Measurements from ENCODE around the gene DACT1.

DNA sequence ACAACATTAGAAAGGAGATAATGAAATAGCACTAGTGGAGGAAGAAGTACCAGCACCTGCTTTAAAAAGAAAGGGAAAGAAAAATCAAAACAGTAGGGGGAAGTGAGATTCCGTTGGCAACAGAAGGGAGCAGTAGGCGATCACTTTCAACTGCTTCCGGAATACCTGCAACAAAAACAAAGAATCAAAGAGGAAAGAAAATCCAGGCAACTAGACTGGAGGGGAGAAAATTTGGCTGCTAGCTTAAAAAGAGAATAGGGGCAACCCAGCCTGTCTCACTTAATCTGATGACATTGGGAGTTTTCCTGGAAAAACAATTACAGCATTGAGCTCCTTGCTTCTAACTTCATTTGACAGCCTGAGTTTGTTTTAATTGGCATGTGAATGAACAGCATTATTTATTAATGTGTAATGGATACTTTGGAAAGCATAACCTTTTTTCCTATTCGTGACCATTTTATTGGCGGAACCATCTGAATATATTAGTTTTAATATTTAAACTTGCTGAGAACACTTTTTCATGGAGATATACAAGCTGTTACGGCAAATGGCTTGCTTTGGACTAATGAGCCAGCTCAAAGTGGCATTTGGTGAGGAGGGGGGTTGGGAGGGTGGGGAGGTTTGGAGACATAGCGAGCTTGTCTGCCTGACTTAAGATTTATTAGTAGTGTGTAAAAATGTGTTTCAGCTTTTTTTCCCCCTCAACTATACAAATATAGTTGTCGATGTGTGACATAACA, 2.5 kb upstream of the DACT1 start:
- no peak for TF ChIP-seq EZH2 (IDR thresholded peaks at IDR 0.05; ENCODE audit: low read length, missing control alignments)
- TF ChIP-seq, protein P1, sequence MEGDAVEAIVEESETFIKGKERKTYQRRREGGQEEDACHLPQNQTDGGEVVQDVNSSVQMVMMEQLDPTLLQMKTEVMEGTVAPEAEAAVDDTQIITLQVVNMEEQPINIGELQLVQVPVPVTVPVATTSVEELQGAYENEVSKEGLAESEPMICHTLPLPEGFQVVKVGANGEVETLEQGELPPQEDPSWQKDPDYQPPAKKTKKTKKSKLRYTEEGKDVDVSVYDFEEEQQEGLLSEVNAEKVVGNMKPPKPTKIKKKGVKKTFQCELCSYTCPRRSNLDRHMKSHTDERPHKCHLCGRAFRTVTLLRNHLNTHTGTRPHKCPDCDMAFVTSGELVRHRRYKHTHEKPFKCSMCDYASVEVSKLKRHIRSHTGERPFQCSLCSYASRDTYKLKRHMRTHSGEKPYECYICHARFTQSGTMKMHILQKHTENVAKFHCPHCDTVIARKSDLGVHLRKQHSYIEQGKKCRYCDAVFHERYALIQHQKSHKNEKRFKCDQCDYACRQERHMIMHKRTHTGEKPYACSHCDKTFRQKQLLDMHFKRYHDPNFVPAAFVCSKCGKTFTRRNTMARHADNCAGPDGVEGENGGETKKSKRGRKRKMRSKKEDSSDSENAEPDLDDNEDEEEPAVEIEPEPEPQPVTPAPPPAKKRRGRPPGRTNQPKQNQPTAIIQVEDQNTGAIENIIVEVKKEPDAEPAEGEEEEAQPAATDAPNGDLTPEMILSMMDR (conservative IDR thresholded peaks at IDR 0.05 in 1 of 2, IDR thresholded peaks at IDR 0.05 in 1 of 2; ENCODE audit: low read depth in 1 of 2, low read length in 2 of 2), result no peak

All from fibroblast of lung (primary cell).